ENCODE results near the gene IL10RB. TPM values are rescaled to one million over a fixed set of nuclear protein-coding genes. Genes with fewer than 3 reads are reported as not detected.
"Not testable (repeated sequence)": the region's sequence is repeated elsewhere in the genome, so short reads cannot be mapped to it uniquely, and the experiment has no call there.

The IL10RB gene
- total RNA-seq (10 to 100 TPM; 29.4 to 33.2 TPM), polyA plus RNA-seq (10 to 100 TPM; 44.6 to 50.6 (median 50.5) TPM), total RNA-seq (1.3 to 6.0 (median 3.1) reads per million in 6 experiments)

DNA sequence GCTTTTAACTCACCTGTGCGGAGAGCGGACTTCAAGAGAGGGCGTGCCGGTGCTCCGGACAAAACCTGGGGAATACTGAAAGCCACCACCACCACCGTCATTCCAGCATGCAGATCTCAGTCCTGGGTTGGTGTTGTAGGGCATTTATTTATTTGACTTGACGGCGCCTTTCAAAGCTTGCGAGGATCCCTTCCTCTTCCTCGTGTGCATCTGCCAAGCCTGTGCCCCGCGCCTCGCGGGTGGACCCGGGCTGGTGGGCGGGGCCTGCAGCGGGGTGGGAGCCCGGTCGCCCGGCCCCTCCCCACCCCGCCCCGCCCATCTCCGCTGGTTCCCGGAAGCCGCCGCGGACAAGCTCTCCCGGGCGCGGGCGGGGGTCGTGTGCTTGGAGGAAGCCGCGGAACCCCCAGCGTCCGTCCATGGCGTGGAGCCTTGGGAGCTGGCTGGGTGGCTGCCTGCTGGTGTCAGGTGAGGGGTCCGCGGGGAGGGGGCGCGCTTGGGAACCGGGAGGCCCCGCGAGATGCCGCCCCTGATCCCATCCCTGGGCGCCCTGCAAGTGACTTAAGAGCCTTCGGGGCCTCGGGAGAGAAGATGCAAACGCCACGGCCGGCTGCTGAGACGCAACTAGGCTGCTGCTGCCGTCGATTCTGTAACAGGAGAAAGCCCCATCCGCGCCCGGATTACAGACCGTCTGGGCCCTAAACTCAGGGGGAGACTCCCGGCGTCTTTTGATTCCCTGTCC lies at the start of gene IL10RB:
IL10RB (plus strand) TSS at position 318 of the 739 bp plus-strand sequence; CDS start at position 417, 99 bp downstream.
- DNase-seq (peak; percentile 47 to 81 (median 70)), ATAC-seq (peak; percentile 78 to 85)
- Mint-ChIP-seq H3K27me3 (no peaks in the 10 kb centered on the region), H3K4me3 (peak within 1 kb of the TSS; percentile 91 to 99 (median 96)), H3K4me1 (peaks cover 38 to 80% (median 66%) of the 10 kb centered on the region in 4 donors), H3K36me3 (peaks cover 0 to 49% (median 10%) of the 10 kb centered on the region in 3 donors), H3K9me3 (no peaks in the 10 kb centered on the region), H3K27ac (peak within 1 kb of the TSS; percentile 90 to 98 (median 96))
- POLR2A ChIA-PET, result interaction anchor here (0.5 to 3.0 kb wide), 19 partner anchors 11 to 157 kb away, joined by 3 to 20 read pairs (median 7); partner anchors contain the start of genes IFNAR1 and IFNAR2

DNA sequence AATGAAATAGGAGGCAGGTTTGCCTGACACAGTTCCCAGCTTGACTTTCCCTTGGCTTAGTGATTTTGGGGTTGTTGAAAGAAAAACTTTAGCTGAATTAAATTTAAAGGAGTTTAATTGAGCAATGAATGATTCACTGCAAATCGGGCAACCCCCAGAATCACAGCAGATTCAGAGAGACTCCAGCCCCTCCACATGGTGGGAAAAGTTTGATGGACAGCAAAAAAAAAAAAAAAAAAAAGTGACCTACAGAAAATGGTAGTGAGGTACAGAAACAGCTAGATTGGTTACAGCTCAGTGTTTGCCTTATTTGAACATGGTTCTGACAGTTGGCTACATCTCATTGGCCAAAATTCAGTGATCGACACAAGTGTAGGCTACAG lies 49.0 kb upstream of the IL10RB start:
- POLR2A ChIA-PET, result interaction anchor here (0.7 to 1.0 kb wide), 4 partner anchors 15 to 274 kb away, joined by 4 to 8 read pairs (median 5); partner anchors contain the start of gene DNAJC28
- Mint-ChIP-seq H3K4me3 (peak overlapping the region in 2 of 10 donors; percentile 77 to 89), H3K36me3 (peaks cover 0 to 10% (median 8%) of the 10 kb centered on the region in 3 donors), H3K27ac (peak overlapping the region in 8 of 10 donors; percentile 72 to 99 (median 90)), H3K27me3 (no peaks in the 10 kb centered on the region), H3K9me3 (peaks cover 0 to 26% (median 7%) of the 10 kb centered on the region in 9 donors), H3K4me1 (peaks cover 47 to 86% (median 79%) of the 10 kb centered on the region in 4 donors)
- ATAC-seq (no peak), DNase-seq (no peak)

DNA sequence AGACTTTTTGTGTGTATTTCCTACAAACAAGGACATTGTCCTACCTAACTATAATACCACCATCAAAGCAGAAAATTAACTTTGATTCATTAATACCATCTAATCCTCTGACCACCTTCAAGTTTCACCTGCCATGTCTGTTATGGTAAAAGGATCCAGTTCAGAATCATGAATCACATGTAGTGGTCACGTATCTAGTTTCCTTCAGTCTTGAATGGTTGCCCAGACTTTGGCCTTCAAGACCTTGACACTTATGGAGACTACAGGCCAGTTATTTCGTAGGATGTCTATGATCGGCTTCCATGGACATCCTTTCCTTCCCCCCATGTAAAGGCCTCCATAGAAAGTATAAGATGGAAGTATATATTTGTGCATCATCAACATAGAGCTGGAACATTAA lies 46.9 kb upstream of the IL10RB start:
- H3K4me3 Mint-ChIP-seq, result peak overlapping the region in 3 of 10 donors; percentile 10 to 43 (median 20)
- H3K9me3 Mint-ChIP-seq, result peaks cover 0 to 30% (median 6%) of the 10 kb centered on the region in 9 donors
- ATAC-seq, result no peak
- POLR2A ChIA-PET, result interaction anchor here (0.6 to 1.5 kb wide), 7 partner anchors 11 to 141 kb away, joined by 3 to 7 read pairs (median 4); partner anchors contain the start of genes IFNAR1, IFNAR2 and IL10RB
- H3K27me3 Mint-ChIP-seq, result no peaks in the 10 kb centered on the region
- DNase-seq, result no peak
- H3K4me1 Mint-ChIP-seq, result peaks cover 33 to 64% (median 57%) of the 10 kb centered on the region in 4 donors
- peaks cover 0 to 10% (median 8%) of the 10 kb centered on the region in 3 donors for H3K36me3 Mint-ChIP-seq
- peak overlapping the region in 8 of 10 donors; percentile 6 to 81 (median 66) for H3K27ac Mint-ChIP-seq

DNA sequence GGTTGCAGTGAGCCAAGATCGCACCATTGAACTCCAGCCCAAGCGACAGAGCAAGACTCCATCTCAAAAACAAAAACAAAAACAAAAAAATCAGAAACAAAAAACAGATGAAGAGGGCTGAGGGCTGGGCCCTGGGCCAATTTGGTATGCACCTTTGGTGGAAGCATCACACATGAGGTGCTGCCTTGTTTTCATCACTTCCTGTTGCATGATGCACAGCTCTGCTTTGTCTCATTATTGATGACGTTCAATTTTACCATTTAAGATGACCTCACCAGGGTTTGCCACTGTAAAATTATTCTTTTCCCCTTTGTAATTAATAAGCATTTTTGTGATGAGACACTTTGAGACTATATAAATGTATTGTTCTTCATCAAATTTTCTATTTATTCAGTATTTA lies 46.2 kb upstream of the IL10RB start:
- peak in 1 of 2 donors; percentile 63 for ATAC-seq
- peaks cover 32 to 57% (median 51%) of the 10 kb centered on the region in 4 donors for H3K4me1 Mint-ChIP-seq
- H3K4me3 Mint-ChIP-seq, result no peak overlapping the region
- H3K27me3 Mint-ChIP-seq, result no peaks in the 10 kb centered on the region
- peak overlapping the region in 5 of 10 donors; percentile 28 to 75 (median 56) for H3K27ac Mint-ChIP-seq
- peaks cover 0 to 10% (median 8%) of the 10 kb centered on the region in 3 donors for H3K36me3 Mint-ChIP-seq
- POLR2A ChIA-PET, result interaction anchor here (1.2 to 1.5 kb wide), 2 partner anchors 10 to 105 kb away, joined by 3 to 4 read pairs; partner anchors contain the start of genes IFNAR1 and IFNAR2
- H3K9me3 Mint-ChIP-seq, result peaks cover 0 to 27% (median 6%) of the 10 kb centered on the region in 9 donors
- DNase-seq, result peak in 2 of 10 donors; percentile 43 to 46

DNA sequence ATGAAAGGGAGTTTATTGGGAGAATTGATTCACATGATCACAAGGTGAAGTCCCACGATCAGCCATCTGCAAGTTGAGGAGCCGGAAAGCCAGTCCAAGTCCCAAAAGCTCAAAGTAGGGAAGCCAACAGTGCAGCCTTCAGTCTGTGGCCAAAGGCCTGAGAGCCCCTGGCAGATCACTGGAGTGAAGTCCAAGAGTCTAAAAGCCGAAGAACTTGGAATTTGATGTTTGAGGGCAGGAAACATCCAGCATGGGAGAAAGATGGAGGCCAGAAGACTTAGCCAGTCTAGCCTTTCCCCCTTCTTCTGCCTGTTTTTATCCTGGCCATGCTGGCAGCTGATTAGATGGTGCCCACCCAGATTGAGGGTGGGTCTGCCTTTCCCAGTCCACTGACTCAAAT lies 40.8 kb upstream of the IL10RB start:
- not testable (repeated sequence) for H3K27me3 Mint-ChIP-seq, DNase-seq, ATAC-seq, H3K27ac Mint-ChIP-seq, H3K36me3 Mint-ChIP-seq, H3K4me3 Mint-ChIP-seq
- Mint-ChIP-seq H3K4me1 (peaks cover 12 to 27% (median 20%) of the 10 kb centered on the region in 4 donors), H3K9me3 (peaks cover 0 to 12% (median 3%) of the 10 kb centered on the region in 9 donors)
- POLR2A ChIA-PET, result interaction anchor here (0.6 to 1.1 kb wide), 2 partner anchors 10 to 15 kb away, joined by 4 read pairs; no protein-coding TSS in a partner anchor

DNA sequence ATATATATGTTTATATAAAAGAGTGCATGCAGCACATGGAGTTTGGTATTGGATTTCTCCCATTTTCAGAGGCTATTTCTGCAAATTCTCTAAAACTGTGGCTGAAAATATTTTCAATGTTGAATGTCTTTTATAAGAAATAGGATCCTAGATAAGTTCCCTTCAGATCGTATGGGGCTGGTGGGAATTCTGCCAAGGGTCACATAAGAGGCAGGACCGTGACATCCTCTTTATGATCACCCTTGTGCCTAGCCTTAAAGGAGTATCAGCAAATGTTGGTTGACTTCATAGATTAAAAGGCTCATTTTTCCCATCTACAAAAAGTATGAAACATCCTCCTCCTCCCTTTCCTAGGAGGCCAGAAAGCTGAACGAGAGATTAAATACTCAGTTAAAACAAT lies 37.7 kb upstream of the IL10RB start:
- Mint-ChIP-seq H3K9me3 (no peaks in the 10 kb centered on the region), H3K27ac (peak overlapping the region in 8 of 10 donors; percentile 47 to 96 (median 93)), H3K4me3 (peak overlapping the region in 5 of 10 donors; percentile 45 to 98 (median 57)), H3K4me1 (peaks cover 25 to 46% (median 35%) of the 10 kb centered on the region in 4 donors), H3K36me3 (peaks cover 0 to 8% (median 0%) of the 10 kb centered on the region in 3 donors), H3K27me3 (no peaks in the 10 kb centered on the region)
- POLR2A ChIA-PET, result interaction anchor here (1.0 to 2.9 kb wide), 2 partner anchors 10 to 24 kb away, joined by 4 to 9 read pairs; no protein-coding TSS in a partner anchor
- DNase-seq (no peak), ATAC-seq (no peak)

DNA sequence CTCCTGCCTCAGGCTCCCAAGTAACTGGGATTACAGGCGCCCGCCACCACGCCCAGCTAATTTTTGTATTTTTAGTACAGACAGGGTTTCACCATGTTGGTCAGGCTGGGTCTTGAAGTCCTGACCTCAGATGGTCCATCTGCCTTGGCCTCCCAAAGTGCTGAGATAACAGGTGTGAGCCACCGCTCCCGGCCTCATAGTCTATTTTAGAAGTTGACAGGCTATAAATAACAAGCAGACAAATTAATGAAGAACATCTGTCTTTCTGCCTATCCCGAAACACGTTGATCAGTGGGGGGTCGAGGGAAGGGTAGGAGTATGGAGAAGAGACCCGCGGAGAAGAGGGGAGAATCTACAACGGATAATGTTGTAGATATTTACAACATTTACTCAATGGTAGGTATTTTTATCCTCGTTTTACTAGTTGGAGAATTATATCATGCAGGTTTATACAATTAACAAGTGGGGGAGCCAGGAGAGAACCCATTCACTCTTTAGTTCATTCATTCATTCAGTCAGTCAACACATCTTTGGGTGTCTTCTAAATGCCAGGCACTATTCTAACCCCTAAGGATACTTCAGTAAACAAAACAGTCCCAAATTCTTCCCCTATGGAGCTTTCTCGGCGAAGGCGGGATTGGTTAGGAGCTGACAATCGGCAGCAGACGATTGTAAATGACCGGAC lies 36.9 kb upstream of the IL10RB start:
- no peak for DNase-seq

DNA sequence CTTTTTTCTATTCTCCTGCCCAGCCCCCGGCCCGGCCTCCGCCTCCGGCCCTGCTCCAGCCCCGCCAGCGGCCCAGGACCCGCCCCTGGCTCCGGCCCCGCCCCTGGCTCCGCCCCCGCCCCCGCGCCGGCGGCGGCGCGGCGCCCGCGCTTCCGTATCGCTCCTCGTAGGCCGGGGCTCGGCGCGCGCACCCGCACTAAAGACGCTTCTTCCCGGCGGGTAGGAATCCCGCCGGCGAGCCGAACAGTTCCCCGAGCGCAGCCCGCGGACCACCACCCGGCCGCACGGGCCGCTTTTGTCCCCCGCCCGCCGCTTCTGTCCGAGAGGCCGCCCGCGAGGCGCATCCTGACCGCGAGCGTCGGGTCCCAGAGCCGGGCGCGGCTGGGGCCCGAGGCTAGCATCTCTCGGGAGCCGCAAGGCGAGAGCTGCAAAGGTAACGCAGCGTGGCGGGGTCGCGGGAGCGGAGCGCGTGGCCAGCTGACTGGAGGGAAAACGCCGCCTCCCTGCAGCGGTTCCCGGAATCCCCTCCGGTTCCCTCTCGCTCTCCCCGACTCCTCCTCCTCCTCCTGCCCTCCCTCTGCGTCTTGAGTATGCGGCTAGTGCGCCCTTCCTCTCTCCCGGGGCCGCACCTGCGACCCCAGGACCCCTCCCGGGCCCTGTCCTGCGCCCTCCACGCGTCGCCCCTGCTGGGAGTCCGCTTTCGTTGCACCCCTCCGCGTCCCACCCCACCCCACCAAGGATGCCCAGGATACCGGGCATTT lies 36.2 kb upstream of the IL10RB start, which contains the start of gene IFNAR2:
IFNAR2 (plus strand) TSS at position 155 of the 761 bp plus-strand sequence. CDS start 11,985 bp downstream, outside the sequence.
- Mint-ChIP-seq H3K27me3 (no peaks in the 10 kb centered on the region), H3K4me1 (peaks cover 29 to 60% (median 48%) of the 10 kb centered on the region in 4 donors), H3K27ac (peak within 1 kb of the TSS; percentile 85 to 98 (median 94)), H3K9me3 (no peaks in the 10 kb centered on the region), H3K36me3 (peaks cover 0 to 20% (median 1%) of the 10 kb centered on the region in 3 donors), H3K4me3 (peak within 1 kb of the TSS; percentile 85 to 98 (median 92))
- POLR2A ChIA-PET, result interaction anchor here (0.7 to 2.9 kb wide), 7 partner anchors 9 to 95 kb away, joined by 4 to 9 read pairs (median 5); partner anchors contain the start of genes IFNAR1 and IL10RB
- peak; percentile 41 to 83 (median 70) for DNase-seq
- peak; percentile 79 to 89 for ATAC-seq

More for the DNA sequence above, 36.9 kb upstream of the IL10RB start:
- H3K27ac Mint-ChIP-seq, result peak overlapping the region; percentile 83 to 96 (median 92)
- POLR2A ChIA-PET, result interaction anchor here (0.5 to 2.9 kb wide), 7 partner anchors 9 to 132 kb away, joined by 4 to 9 read pairs (median 4); partner anchors contain the start of gene IFNAR1
- H3K9me3 Mint-ChIP-seq, result no peaks in the 10 kb centered on the region
- peak overlapping the region; percentile 80 to 98 (median 86) for H3K4me3 Mint-ChIP-seq
- H3K27me3 Mint-ChIP-seq, result no peaks in the 10 kb centered on the region
- H3K36me3 Mint-ChIP-seq, result peaks cover 0 to 14% (median 0%) of the 10 kb centered on the region in 3 donors
- peak; percentile 10 to 27 for ATAC-seq
- peaks cover 25 to 53% (median 41%) of the 10 kb centered on the region in 4 donors for H3K4me1 Mint-ChIP-seq

DNA sequence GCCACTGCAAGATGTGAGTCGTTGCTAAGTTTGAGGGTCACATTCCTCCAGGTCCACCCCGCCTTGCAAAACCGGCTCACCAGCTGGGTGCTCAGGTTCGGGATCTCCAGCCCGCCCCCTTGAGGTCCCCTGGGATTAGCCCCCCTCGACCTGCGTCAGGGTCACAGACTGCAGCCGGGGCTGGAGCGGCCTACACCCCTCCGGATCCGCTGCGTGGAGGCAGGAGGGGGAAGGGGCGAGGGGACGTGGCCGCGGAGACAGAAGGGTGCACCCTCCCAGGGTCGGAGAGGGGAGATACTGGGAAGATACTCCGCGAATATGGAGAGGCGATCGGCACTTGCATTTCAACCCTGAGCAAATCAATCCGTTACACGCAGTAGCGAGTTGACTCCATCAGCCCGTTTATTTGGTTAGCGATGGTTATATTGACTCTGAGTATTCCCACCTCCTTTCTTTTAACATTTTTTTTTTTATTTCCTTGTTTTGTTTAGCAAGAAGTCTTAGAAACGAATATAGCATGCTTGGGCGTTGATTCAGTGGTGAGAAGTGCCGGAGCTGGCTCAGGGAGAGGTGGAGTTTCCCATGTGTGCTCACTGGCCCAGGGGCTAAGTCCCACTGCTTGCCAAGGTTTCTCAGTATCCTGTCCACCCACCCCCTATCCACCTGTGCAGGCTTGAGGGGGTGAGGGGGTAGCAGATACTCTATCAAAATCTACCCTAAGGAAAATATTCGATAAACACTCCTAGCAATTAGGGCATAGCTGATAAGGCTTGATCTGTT lies 35.4 kb upstream of the IL10RB start:
- H3K9me3 Mint-ChIP-seq, result no peaks in the 10 kb centered on the region

DNA sequence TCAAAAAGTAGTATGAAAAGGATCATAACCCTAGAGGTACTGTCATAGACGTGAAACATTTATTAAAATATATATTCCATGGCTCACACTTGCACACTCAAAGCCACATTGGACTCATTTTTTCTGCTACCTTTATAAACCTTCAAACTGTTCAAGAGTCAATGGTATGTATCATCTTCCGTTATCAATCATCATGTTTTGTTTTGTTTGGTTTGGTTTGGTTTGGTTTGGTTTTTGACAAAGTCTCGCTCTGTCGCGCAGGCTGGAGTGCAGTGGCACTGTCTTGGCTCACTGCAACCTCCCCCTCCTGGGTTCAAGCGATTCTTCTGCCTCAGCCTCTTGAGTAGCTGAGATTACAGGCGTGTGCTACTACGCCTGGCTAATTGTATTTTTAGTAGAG lies 34.6 kb upstream of the IL10RB start:
- DNase-seq, result no peak

More for the DNA sequence above, 35.4 kb upstream of the IL10RB start:
- DNase-seq (peak in 9 of 10 donors; percentile 29 to 72 (median 38)), ATAC-seq (peak; percentile 38 to 43)
- peaks cover 27 to 66% (median 51%) of the 10 kb centered on the region in 4 donors for H3K4me1 Mint-ChIP-seq
- peak overlapping the region; percentile 83 to 98 (median 94) for H3K27ac Mint-ChIP-seq
- H3K27me3 Mint-ChIP-seq, result no peaks in the 10 kb centered on the region
- H3K36me3 Mint-ChIP-seq, result peaks cover 0 to 23% (median 1%) of the 10 kb centered on the region in 3 donors
- H3K4me3 Mint-ChIP-seq, result peak overlapping the region; percentile 85 to 98 (median 92)
- POLR2A ChIA-PET, result interaction anchor here (0.7 to 2.9 kb wide), 11 partner anchors 8 to 131 kb away, joined by 3 to 9 read pairs (median 5); partner anchors contain the start of genes IFNAR1 and IL10RB

More for the DNA sequence above, 34.6 kb upstream of the IL10RB start:
- Mint-ChIP-seq H3K4me1 (peaks cover 32 to 73% (median 55%) of the 10 kb centered on the region in 4 donors), H3K4me3 (peak overlapping the region; percentile 85 to 98 (median 92)), H3K36me3 (peaks cover 0 to 24% (median 1%) of the 10 kb centered on the region in 3 donors), H3K9me3 (no peaks in the 10 kb centered on the region), H3K27ac (peak overlapping the region; percentile 88 to 98 (median 94)), H3K27me3 (no peaks in the 10 kb centered on the region)
- POLR2A ChIA-PET, result interaction anchor here (0.7 to 1.7 kb wide), 8 partner anchors 11 to 130 kb away, joined by 3 to 8 read pairs (median 5); partner anchors contain the start of genes IFNAR1 and IL10RB
- peak in 1 of 2 donors; percentile 4 for ATAC-seq

Measured in naive thymus-derived CD8-positive, alpha-beta T cell (primary cell).